ENCODE data around the gene IL1B. TPM values are rescaled to one million over a fixed set of nuclear protein-coding genes. Genes with fewer than 3 reads are reported as not detected.

Gene IL1B
- total and polyA plus RNA-seq, 8 donors = 0.32 to 3.9 (median 1.1) TPM

DNA sequence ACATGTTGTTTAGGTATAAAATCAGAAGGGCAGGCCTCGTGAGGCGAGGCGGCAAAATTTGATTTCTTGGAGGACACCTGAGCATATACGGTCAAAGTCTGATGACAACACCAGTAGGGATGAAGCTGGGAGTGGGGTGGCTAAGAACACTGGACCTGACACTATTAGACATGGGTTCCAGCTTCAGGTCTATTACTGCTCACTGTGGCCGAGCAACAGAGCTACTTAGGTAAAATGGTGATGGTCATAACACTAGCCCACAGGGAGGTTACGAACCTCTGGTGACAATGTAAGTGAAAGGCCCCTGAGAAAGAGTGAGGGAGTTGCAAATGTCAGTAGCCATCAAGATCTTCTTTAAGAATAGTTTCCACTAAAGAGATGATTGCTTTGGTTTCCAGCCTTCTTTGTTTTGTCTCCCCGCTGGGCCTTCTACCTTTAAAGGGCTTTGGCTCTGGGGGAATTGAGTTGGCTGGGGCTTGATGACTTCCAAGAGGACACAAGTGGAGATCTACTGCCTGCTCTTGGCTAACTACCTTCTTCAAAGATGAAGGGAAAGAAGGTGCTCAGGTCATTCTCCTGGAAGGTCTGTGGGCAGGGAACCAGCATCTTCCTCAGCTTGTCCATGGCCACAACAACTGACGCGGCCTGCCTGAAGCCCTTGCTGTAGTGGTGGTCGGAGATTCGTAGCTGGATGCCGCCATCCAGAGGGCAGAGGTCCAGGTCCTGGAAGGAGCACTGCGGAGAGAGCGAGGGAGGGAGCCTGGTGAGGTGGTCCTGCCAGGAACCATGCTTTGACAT, 3.5 kb downstream of the IL1B start:
- Histone ChIP-seq H3K9me3 (no peaks in the 10 kb centered on the region), H3K27me3 (no peaks in the 10 kb centered on the region), H3K27ac (no peak overlapping the region), H3K36me3 (no peaks in the 10 kb centered on the region), H3K4me1 (peaks cover 11 to 22% (median 16%) of the 10 kb centered on the region in 3 donors), H3K4me3 (no peak overlapping the region)
- 97% methylated on average over 14 of the region's 14 CpGs for WGBS, 2 donors
- intact Hi-C loops (cut with DNase I) = no loop called here
- TF ChIP-seq, protein P1, sequence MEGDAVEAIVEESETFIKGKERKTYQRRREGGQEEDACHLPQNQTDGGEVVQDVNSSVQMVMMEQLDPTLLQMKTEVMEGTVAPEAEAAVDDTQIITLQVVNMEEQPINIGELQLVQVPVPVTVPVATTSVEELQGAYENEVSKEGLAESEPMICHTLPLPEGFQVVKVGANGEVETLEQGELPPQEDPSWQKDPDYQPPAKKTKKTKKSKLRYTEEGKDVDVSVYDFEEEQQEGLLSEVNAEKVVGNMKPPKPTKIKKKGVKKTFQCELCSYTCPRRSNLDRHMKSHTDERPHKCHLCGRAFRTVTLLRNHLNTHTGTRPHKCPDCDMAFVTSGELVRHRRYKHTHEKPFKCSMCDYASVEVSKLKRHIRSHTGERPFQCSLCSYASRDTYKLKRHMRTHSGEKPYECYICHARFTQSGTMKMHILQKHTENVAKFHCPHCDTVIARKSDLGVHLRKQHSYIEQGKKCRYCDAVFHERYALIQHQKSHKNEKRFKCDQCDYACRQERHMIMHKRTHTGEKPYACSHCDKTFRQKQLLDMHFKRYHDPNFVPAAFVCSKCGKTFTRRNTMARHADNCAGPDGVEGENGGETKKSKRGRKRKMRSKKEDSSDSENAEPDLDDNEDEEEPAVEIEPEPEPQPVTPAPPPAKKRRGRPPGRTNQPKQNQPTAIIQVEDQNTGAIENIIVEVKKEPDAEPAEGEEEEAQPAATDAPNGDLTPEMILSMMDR (IDR thresholded peaks at IDR 0.05) = no peak
- ATAC-seq = no peak
- no peak for DNase-seq
- FAIRE-seq = no peak

DNA sequence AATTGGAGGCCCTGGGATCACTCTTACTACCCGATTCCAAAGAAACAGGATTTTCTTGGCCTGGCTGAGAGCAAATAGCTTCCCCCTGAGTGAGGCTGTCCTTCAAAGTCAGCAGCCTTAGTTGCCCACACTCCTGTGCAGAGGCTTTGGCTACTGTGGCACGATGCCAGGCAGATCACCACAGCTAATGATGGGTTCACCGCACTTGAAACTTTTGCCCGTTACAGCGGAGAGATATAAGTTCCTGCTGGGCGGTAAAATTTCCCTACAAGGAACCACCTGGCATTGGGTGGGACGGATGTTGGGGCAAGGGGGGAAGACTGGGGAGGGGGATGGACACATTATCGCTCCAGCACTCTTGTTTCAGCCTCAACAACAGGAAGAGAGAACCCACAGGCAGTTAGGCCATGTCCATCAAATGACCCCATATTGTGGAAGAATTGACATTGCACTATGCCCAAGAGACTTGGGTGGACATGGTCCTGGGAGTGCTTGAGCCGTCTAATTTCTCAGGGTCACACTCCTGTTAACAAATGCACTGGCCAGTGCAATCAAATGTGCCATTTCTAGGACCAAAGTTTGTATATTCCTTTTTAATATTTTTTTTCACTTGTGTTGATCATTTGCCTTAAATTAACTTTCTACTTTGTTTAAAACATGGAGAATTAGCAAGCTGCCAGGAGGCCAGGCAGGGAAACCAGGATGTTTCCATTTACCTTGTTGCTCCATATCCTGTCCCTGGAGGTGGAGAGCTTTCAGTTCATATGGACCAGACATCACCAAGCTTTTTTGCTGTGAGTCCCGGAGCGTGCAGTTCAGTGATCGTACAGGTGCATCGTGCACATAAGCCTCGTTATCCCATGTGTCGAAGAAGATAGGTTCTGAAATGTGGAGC, 4.4 kb downstream of the IL1B start:
- no peaks in the 10 kb centered on the region for H3K36me3 ChIP-seq
- DNase-seq (no peak), ATAC-seq (no peak), FAIRE-seq (no peak)
- peaks cover 11 to 22% (median 16%) of the 10 kb centered on the region in 3 donors for H3K4me1 ChIP-seq
- TF ChIP-seq, protein P1 (IDR thresholded peaks at IDR 0.05) = no peak
- no peak overlapping the region for H3K4me3 ChIP-seq
- WGBS, 2 donors = 85% methylated on average over 15 of the region's 15 CpGs
- no peaks in the 10 kb centered on the region for H3K9me3 ChIP-seq
- intact Hi-C loops (cut with DNase I) = no loop called here
- no peak overlapping the region for H3K27ac ChIP-seq
- H3K27me3 ChIP-seq = no peaks in the 10 kb centered on the region

DNA sequence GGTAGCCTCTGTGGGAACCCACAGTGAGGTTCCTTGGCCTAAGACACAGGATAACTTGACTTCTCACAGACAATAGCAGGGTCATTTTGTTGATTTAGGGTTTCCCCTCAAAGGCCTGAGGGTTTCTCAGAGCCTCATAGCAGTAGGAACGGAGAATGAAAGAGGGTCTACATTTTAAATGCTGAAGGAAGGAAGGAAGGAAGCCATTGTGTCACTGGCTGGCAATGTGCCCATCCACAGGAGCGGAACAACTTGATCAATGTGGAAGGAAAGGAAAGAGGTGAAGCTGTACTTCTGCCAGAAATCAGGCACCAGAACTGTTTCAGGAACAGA, 5.1 kb downstream of the IL1B start:
- Histone ChIP-seq H3K9me3 (no peaks in the 10 kb centered on the region), H3K27me3 (no peaks in the 10 kb centered on the region), H3K27ac (no peak overlapping the region), H3K36me3 (no peaks in the 10 kb centered on the region), H3K4me1 (peaks cover 11 to 22% (median 16%) of the 10 kb centered on the region in 3 donors), H3K4me3 (no peak overlapping the region)
- FAIRE-seq (no peak), DNase-seq (no peak), ATAC-seq (no peak)
- TF ChIP-seq, protein P1 (IDR thresholded peaks at IDR 0.05) = no peak
- intact Hi-C loops (cut with DNase I) = no loop called here
- 44 to 48% methylated on average over 2 of the region's 2 CpGs for WGBS, 2 donors

DNA sequence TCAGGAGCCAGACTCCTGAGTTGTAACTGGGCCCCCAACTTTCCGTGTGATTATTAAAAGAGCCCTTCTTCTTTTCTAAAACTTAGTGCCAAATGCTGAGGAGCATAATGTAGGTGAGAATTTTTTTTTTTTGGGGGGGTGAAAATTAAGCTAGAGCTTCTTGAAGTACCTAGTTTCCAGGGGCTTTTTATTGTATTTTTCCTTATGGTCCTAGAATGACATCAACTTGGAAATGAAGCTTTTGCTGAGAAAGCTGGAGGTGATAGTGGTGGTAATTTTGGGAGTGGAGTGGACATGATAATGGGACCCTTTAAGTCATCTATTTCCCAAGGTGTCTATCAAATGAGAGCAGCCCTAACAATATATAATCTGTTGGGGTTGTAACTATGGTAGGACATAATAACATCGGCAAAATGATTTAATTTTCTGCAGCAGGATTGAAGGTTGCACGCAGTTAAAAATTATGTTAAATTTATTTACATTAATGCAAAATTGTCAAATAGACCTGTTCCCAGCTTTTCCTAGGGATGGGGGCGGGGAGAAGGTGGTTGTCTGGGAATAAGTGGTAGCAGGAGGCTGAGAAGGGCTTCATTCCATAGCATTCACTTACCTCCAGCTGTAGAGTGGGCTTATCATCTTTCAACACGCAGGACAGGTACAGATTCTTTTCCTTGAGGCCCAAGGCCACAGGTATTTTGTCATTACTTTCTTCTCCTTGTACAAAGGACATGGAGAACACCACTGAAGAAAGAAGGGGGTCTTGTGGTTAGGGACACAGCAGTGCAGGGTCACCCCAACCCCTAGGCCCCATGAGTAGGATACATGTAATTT, 5.7 kb downstream of the IL1B start:
- Histone ChIP-seq H3K27ac (no peak overlapping the region), H3K4me3 (no peak overlapping the region), H3K27me3 (no peaks in the 10 kb centered on the region), H3K4me1 (peaks cover 11 to 21% (median 16%) of the 10 kb centered on the region in 3 donors), H3K36me3 (no peaks in the 10 kb centered on the region), H3K9me3 (no peaks in the 10 kb centered on the region)
- TF ChIP-seq, protein P1 (IDR thresholded peaks at IDR 0.05) = no peak
- FAIRE-seq = no peak
- DNase-seq = no peak
- intact Hi-C loops (cut with DNase I) = no loop called here
- 68 to 73% methylated on average over 5 of the region's 5 CpGs for WGBS, 2 donors
- no peak for ATAC-seq
